Activated naive CD8-positive, alpha-beta T cell (primary cell): ENCODE results near the gene TMUB1.

ENCODE experiments used
- H3K27ac Mint-ChIP-seq: one replicate; pipeline ENCODE4 v1.8.0; 2021; ENCODE audit warnings: mixed read lengths
- H3K27me3 Mint-ChIP-seq: one replicate; pipeline ENCODE4 v1.8.0; 2021; ENCODE audit warnings: mixed read lengths
- H3K36me3 Mint-ChIP-seq: one replicate; pipeline ENCODE4 v1.8.0; 2021; ENCODE audit warnings: mixed read lengths
- H3K4me1 Mint-ChIP-seq: one replicate; pipeline ENCODE4 v1.8.0; 2021; ENCODE audit warnings: low read depth, mixed read lengths
- H3K4me3 Mint-ChIP-seq: one replicate; pipeline ENCODE4 v1.8.0; 2021; ENCODE audit warnings: mild to moderate bottlenecking, mixed read lengths
- H3K9me3 Mint-ChIP-seq: one replicate; pipeline ENCODE4 v1.8.0; 2021; ENCODE audit warnings: low read depth, mixed read lengths

Gene TMUB1

GRCh38 chr7:151085691-151086620 is 2.7 kb upstream of the TMUB1 start, which contains the start of gene AGAP3:
TSS of gene AGAP3 (plus strand) at chr7:151086475. CDS start at chr7:151086742, 267 bp downstream.
- no peaks in the 10 kb centered on the region for H3K9me3 Mint-ChIP-seq
- peaks cover 8% of the 10 kb centered on the region for H3K27me3 Mint-ChIP-seq
- H3K4me3 Mint-ChIP-seq: peak within 1 kb of the TSS; percentile 86
- H3K27ac Mint-ChIP-seq: peak within 1 kb of the TSS; percentile 86
- H3K4me1 Mint-ChIP-seq: peaks cover 32% of the 10 kb centered on the region
- H3K36me3 Mint-ChIP-seq: no peaks in the 10 kb centered on the region

- Mint-ChIP-seq H3K4me3 (peak overlapping the region; percentile 86), H3K36me3 (no peaks in the 10 kb centered on the region), H3K4me1 (peaks cover 32% of the 10 kb centered on the region), H3K9me3 (no peaks in the 10 kb centered on the region), H3K27me3 (peaks cover 8% of the 10 kb centered on the region), H3K27ac (peak overlapping the region; percentile 86)
Observed at GRCh38 chr7:151085329-151085690, 2.0 kb upstream of the TMUB1 start.

DNA sequence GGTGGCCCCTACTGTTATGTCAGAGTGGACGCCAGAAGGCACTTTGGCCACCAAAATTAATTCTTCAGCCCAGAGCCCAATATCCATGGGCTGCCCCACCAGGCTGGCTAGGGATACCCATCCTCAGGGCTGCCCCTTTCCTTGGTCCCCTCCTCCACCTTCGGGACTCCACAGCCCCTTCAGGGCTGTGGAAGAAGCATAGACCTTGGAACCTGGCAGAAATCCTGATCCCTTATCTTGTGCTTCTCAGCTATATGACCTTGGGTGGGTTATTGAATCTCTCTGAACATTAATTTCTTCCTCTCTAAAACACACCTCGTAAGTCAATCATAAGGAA is 499 bp upstream of the TMUB1 start:
- Mint-ChIP-seq H3K4me1 (peaks cover 35% of the 10 kb centered on the region), H3K27ac (peak overlapping the region; percentile 16)

DNA sequence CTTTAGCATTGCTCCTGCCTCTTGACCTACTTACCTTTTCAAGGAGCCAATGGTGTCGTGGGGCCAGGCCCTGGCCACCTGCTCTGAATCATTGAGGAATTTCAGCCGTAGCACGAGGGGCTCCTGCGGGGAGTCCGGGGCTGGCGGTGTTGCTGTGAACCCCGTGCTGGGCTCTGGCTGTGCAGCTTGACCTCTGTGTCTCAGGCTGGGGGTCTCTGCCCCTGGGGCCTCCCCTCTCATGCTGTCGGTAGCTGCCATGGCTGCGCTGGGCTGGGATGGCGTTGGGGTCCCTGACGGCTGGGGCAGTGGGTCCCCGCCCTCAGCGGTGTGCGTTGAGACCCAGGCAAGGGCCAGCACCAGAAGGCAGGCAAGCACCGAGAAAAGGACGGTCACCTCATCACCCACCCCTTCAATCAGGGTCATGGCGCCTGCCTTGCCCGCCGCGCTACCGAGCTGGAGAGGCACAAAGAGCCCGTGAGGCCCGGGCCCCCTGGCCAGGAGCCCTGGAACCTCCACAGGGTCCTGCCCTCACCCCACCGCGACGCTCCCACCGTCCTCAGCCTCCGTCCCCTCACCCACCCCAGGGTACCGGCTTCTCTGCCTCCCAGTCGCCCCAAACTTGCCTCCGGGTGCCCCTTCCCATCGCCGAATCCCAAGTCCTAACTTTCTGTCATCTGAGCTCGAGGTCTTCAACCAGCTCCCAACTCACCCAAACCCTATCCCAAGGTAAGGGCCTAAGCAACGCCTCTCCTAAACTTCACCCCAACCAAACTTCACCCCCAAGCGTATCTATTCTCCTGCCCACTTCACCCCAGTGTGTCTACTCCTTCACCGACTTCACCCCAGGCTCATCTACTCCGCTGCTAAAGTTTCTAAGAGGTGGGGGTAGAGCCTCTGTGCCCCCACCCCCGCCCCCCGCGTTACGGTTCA is 887 bp downstream of the TMUB1 start:
- peaks cover 6% of the 10 kb centered on the region for H3K27me3 Mint-ChIP-seq
- peak overlapping the region; percentile 83 for H3K27ac Mint-ChIP-seq
- H3K36me3 Mint-ChIP-seq: peaks cover 2% of the 10 kb centered on the region
- peak overlapping the region; percentile 90 for H3K4me3 Mint-ChIP-seq
- peaks cover 38% of the 10 kb centered on the region for H3K4me1 Mint-ChIP-seq
- H3K9me3 Mint-ChIP-seq: no peaks in the 10 kb centered on the region

More for the DNA sequence above, 499 bp upstream of the TMUB1 start:
- Mint-ChIP-seq H3K27me3 (peaks cover 6% of the 10 kb centered on the region), H3K4me3 (peak overlapping the region; percentile 77), H3K36me3 (peaks cover 2% of the 10 kb centered on the region), H3K9me3 (no peaks in the 10 kb centered on the region)

- Mint-ChIP-seq H3K36me3 (peaks cover 2% of the 10 kb centered on the region), H3K27ac (peak overlapping the region; percentile 50), H3K27me3 (peaks cover 6% of the 10 kb centered on the region), H3K4me1 (peaks cover 38% of the 10 kb centered on the region), H3K4me3 (peak overlapping the region; percentile 95), H3K9me3 (no peaks in the 10 kb centered on the region)
Observed at GRCh38 chr7:151081170-151082101, 1.9 kb downstream of the TMUB1 start.

- Mint-ChIP-seq H3K27ac (peak within 1 kb of the TSS; percentile 90), H3K36me3 (peaks cover 2% of the 10 kb centered on the region), H3K4me3 (peak within 1 kb of the TSS; percentile 95), H3K9me3 (no peaks in the 10 kb centered on the region), H3K4me1 (peaks cover 35% of the 10 kb centered on the region), H3K27me3 (peaks cover 6% of the 10 kb centered on the region)
Observed at GRCh38 chr7:151080522-151081169, 2.6 kb downstream of the TMUB1 start, which contains the start of gene FASTK. TSS of gene FASTK (minus strand) at chr7:151080809. CDS start at chr7:151080766, 43 bp downstream.

GRCh38 chr7:151080067-151080521 is 3.2 kb downstream of the TMUB1 start:
- peaks cover 4% of the 10 kb centered on the region for H3K27me3 Mint-ChIP-seq
- H3K36me3 Mint-ChIP-seq: peaks cover 2% of the 10 kb centered on the region
- H3K4me3 Mint-ChIP-seq: peak overlapping the region; percentile 95
- H3K27ac Mint-ChIP-seq: peak overlapping the region; percentile 90
- no peaks in the 10 kb centered on the region for H3K9me3 Mint-ChIP-seq
- H3K4me1 Mint-ChIP-seq: peaks cover 29% of the 10 kb centered on the region

DNA sequence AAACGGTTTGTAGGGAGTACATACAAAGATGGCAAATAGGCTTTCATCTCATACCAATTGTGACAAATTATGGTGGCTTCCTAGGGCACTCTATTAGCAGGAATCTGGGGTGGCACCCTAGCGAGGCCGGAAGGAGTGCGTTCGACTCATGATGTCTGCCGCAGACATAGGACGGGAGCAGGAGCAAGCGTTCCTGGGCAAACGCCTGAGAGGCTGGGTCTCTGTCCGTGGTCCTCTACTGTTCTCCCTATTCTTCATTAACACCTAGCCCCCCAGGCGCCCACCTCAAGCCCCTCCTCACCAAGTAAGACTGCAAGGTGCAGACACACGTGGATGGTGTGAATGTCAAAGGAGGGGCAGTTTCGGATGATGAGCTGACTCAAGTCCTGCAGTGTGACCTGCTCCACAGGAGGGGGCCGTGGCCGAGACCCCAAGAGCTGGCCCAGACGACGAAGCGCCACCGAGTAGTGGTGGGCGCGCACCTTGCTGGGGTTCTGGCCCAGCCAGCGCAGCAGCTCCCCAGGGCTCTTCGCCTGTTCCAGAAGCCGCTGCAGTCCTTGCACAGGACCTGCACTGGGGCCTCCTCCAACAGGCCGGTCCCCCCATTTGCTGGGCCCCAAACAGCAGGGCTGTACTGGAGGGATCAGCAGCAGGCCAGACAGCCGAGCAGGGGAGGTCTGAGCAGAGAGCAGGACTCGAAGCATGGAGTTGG is 3.9 kb downstream of the TMUB1 start:
- H3K4me1 Mint-ChIP-seq: peaks cover 25% of the 10 kb centered on the region
- H3K27ac Mint-ChIP-seq: peak overlapping the region; percentile 90
- no peaks in the 10 kb centered on the region for H3K9me3 Mint-ChIP-seq
- H3K27me3 Mint-ChIP-seq: no peaks in the 10 kb centered on the region
- peaks cover 2% of the 10 kb centered on the region for H3K36me3 Mint-ChIP-seq
- peak overlapping the region; percentile 95 for H3K4me3 Mint-ChIP-seq

- Mint-ChIP-seq H3K36me3 (peaks cover 2% of the 10 kb centered on the region), H3K27ac (peak overlapping the region; percentile 76), H3K4me1 (peaks cover 22% of the 10 kb centered on the region), H3K27me3 (no peaks in the 10 kb centered on the region), H3K9me3 (no peaks in the 10 kb centered on the region), H3K4me3 (peak overlapping the region; percentile 95)
Observed at GRCh38 chr7:151078233-151079040, 4.9 kb downstream of the TMUB1 start.

DNA sequence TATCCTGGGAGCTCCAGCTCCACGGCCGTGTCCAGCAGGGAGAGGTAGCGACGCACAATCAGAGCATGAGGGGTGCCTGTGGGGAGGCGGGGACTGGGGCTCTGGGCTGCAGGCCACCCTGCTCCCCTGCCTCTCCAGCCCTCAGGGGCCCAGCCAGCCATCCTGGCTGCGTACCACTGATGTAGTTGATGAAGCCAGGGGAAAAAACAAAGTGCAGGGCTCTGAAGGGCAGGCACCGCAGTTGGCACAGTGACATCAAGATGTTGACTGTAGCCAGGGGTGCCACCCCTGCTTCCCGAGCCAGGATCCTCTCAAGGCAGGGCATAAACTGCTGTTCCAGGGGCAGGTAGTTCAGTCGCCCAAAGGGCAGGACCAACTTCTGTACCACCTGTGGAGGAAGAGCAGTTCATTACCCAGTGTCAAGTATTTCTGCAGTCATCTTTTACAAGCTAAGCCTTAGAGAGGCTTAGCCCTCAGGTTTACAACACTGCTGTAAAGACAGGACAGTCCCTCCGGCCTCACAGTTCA is 5.5 kb downstream of the TMUB1 start:
- no peaks in the 10 kb centered on the region for H3K9me3 Mint-ChIP-seq
- peak overlapping the region; percentile 95 for H3K4me3 Mint-ChIP-seq
- peaks cover 2% of the 10 kb centered on the region for H3K36me3 Mint-ChIP-seq
- H3K4me1 Mint-ChIP-seq: peaks cover 20% of the 10 kb centered on the region
- peak overlapping the region; percentile 76 for H3K27ac Mint-ChIP-seq
- no peaks in the 10 kb centered on the region for H3K27me3 Mint-ChIP-seq

GRCh38 chr7:151076863-151077704 is 6.2 kb downstream of the TMUB1 start:
- H3K27me3 Mint-ChIP-seq: no peaks in the 10 kb centered on the region
- peaks cover 17% of the 10 kb centered on the region for H3K4me1 Mint-ChIP-seq
- H3K36me3 Mint-ChIP-seq: peaks cover 2% of the 10 kb centered on the region
- H3K27ac Mint-ChIP-seq: no peak overlapping the region
- H3K4me3 Mint-ChIP-seq: no peak overlapping the region
- H3K9me3 Mint-ChIP-seq: no peaks in the 10 kb centered on the region
